Measurements from ENCODE around the gene CRYL1. TPM values are rescaled to one million over a fixed set of nuclear protein-coding genes. Genes with fewer than 3 reads are reported as not detected.
A peak's percentile ranks its signal among the peaks of the same experiment; 100 is the strongest.

Gene CRYL1
- total and polyA plus RNA-seq, 9 of the 15 experiments (the other 6 are each of a cell fraction or from before 2014, with no cell fraction given): 1.0 to 6.9 (median 2.4) TPM

- POLR2A ChIA-PET: no interaction called here
- FAIRE-seq: peak; percentile 92
- TF ChIP-seq REST (IDR thresholded peaks at IDR 0.05; ENCODE audit: borderline replicate concordance) (peak; percentile 37; the same call in 1 of the 2 replicates), REST (CRISPR knock-in tag; IDR thresholded peaks at IDR 0.05; ENCODE audit: low read depth) (no peak), ZNF395 (CRISPR knock-in tag; IDR thresholded peaks at IDR 0.05) (no peak), JUNB (CRISPR knock-in tag; conservative IDR thresholded peaks at IDR 0.05) (no peak), MBD2 (IDR thresholded peaks at IDR 0.05; ENCODE audit: borderline replicate concordance, low read depth) (no peak), NR2C2 (CRISPR knock-in tag; IDR thresholded peaks at IDR 0.05) (no peak), NR2C2 (tag; IDR thresholded peaks at IDR 0.05) (no peak), BRD4 (IDR thresholded peaks at IDR 0.05) (no peak), DDX20 (tag; IDR thresholded peaks at IDR 0.05; ENCODE audit: low read depth) (no peak), ZNF639 (CRISPR knock-in tag; conservative IDR thresholded peaks at IDR 0.05 in 1 of 2, IDR thresholded peaks at IDR 0.05 in 1 of 2) (no peak)
Observed at GRCh38 chr13:20492641-20493040, 33.0 kb downstream of the CRYL1 start.

More at GRCh38 chr13:20492641-20493040, 33.0 kb downstream of the CRYL1 start:
- no TSS peak for BruUV-seq (replicated peaks)
- Histone ChIP-seq H3K79me2 (ENCODE audit: control insufficient read depth, insufficient read depth, low read length) (no peaks in the 10 kb centered on the region), H3K27me3 (ENCODE audit: control insufficient read depth in 2 of 2, insufficient read depth in 2 of 2, low read length in 2 of 2) (no peaks in the 10 kb centered on the region), H3K9ac (ENCODE audit: insufficient read depth in 1 of 2, low read depth in 2 of 2, low read length in 2 of 2) (no peak overlapping the region), H3K9me3 (replicated peaks; ENCODE audit: control insufficient read depth, insufficient read depth, low read depth, low read length) (no peaks in the 10 kb centered on the region), H3K4me1 (replicated peaks in 1 of 2; ENCODE audit: control insufficient read depth in 2 of 2, insufficient read depth in 2 of 2, low read length in 2 of 2) (peaks cover 0 to 6% of the 10 kb centered on the region in 2 experiments; a peak in 2 of 5 replicates), H3K4me3 (no peak overlapping the region), H3K9me1 (ENCODE audit: control insufficient read depth, insufficient read depth, low read length) (no peaks in the 10 kb centered on the region), H3K27ac (ENCODE audit: extremely low read depth, low read depth, low read length) (no peak overlapping the region), H4K20me1 (replicated peaks; ENCODE audit: control insufficient read depth, insufficient read depth, low read length) (0 out of 2 replicates have a peak, but pooled peaks cover 4% of the 10 kb centered on the region), H2AFZ (ENCODE audit: low read depth, low read length) (no peak overlapping the region), H3K36me3 (ENCODE audit: control insufficient read depth, insufficient read depth, low read length) (no peaks in the 10 kb centered on the region), H3K4me2 (ENCODE audit: insufficient read depth, low read length) (no peak overlapping the region; the same call in 1 of the 2 replicates)
- intact Hi-C loops (cut with micrococcal nuclease): loop anchor here (5.0 kb wide), 1 partner anchor 985 kb away; no protein-coding TSS in a partner anchor
- in situ Hi-C loops (cut with MboI): loop anchor here (5.0 to 10.0 kb wide), 3 partner anchors 225 to 562 kb away; no protein-coding TSS in a partner anchor
- peak; percentile 18 to 53 (median 27) for DNase-seq (ENCODE audit: extremely low read depth in 1 of 4, low spot score in 3 of 4)
- CTCF ChIA-PET (ENCODE audit: low intra/inter-chr PET ratio): interaction anchor here (0.7 to 4.5 kb wide), 5 partner anchors 336 to 452 kb away, joined by 3 to 31 read pairs (median 3); no protein-coding TSS in a partner anchor
- 14% methylated on average over 3 of the region's 3 CpGs for WGBS (ENCODE audit: insufficient coverage, low coverage, missing lambda C conversion rate)
- peak; percentile 67 for ATAC-seq

All from K562 (cell line).